MCF 10A (cell line): ENCODE data around the gene ZBTB49. TPM values are rescaled to one million over a fixed set of nuclear protein-coding genes. Genes with fewer than 3 reads are reported as not detected.

Source experiments
- BruUV-seq: library from RNA; stranded (reverse); fragments of 400-500 nt; replicated peaks from 2 replicates; lab custom pipeline; 2021; lab: Mats Ljungman, UMichigan
- CTCF ChIA-PET: fragments of 300-600 bp; sonication (Branson Sonifier 250); formaldehyde crosslinking; extraction: SDS; loops from one replicate; lab custom pipeline; 2021; ENCODE audit warnings: antibody characterized with exemption, inconsistent platforms; lab: Yijun Ruan, JAX
- POLR2A ChIA-PET: fragments of 300-600, 350-650 bp; sonication (Branson Sonifier 250); formaldehyde crosslinking; extraction: SDS; loops from one replicate; lab custom pipeline; 2020; ENCODE audit warnings: antibody characterized with exemption, inconsistent platforms; lab: Yijun Ruan, JAX
- DNase-seq: peaks from one replicate; pipeline ENCODE4 v3.0.0-alpha.2; 2018; ENCODE audit not compliant: unreplicated experiment
- H3K27ac Mint-ChIP-seq: one replicate; pipeline ENCODE4 v1.8.0; 2022; ENCODE audit warnings: mild to moderate bottlenecking, low read depth, mixed read lengths; ENCODE audit not compliant: unreplicated experiment
- H3K27me3 Mint-ChIP-seq: one replicate; pipeline ENCODE4 v1.8.0; 2022; ENCODE audit warnings: mixed read lengths; ENCODE audit not compliant: insufficient read depth, unreplicated experiment
- H3K36me3 Mint-ChIP-seq: one replicate; pipeline ENCODE4 v1.8.0; 2022; ENCODE audit warnings: mild to moderate bottlenecking, moderate library complexity, mixed read lengths; ENCODE audit not compliant: insufficient read depth, unreplicated experiment
- H3K4me1 Mint-ChIP-seq: one replicate; pipeline ENCODE4 v1.8.0; 2022; ENCODE audit warnings: mixed read lengths; ENCODE audit not compliant: insufficient read depth, unreplicated experiment
- H3K4me3 Mint-ChIP-seq: one replicate; pipeline ENCODE4 v1.8.0; 2022; ENCODE audit warnings: mild to moderate bottlenecking, moderate library complexity, mixed read lengths; ENCODE audit not compliant: unreplicated experiment
- H3K9me3 Mint-ChIP-seq: one replicate; pipeline ENCODE4 v1.8.0; 2022; ENCODE audit warnings: mixed read lengths; ENCODE audit not compliant: unreplicated experiment
- intact Hi-C: fragments of 100-400 bp; cut with micrococcal nuclease; formaldehyde crosslinking; loops from 2 replicates; pipeline ENCODE4 v1.14.1; 2022
- total RNA-seq: library from RNA; stranded (reverse); gene quantifications from 2 replicates; pipeline ENCODE4 v1.2.3, GENCODE V29; 2022
- TF ChIP-seq, protein P1 (sequence below): fragments of 200-600 bp; IDR thresholded peaks from one replicate; pipeline ENCODE4 v1.8.0; 2022; ENCODE audit warnings: antibody characterized with exemption, mild to moderate bottlenecking; ENCODE audit not compliant: unreplicated experiment

ZBTB49 gene
- total RNA-seq, 1 experiment from 2014 or later = 5.9 TPM

DNA sequence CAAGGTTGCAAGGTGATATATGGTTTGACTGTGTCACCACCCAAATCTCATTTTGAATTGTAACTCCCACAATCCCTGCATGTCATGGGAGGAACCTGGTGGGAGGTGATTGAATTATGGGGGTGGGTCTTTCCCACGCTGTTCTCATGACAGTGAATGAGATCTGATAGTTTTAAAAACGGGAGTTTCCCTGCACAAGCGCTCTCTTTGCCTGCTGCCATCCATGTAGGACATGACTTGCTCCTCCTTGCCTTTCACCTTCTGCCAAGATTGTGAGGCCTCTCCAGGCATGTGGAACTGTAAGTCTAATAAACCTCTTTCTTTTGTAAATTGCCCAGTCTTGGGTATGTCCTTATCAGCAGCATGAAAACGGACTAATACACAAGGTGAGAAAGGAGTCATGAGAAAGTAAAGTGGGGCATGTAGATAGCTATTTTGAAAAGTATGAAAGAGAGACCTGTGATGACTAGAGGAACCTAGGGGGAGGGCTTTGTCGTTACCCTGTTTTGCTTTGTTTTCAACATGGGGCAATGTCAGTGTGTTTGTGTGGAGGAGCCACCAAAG is 6.3 kb downstream of the ZBTB49 start:
- Mint-ChIP-seq H3K27ac (no peak overlapping the region), H3K4me3 (no peak overlapping the region), H3K36me3 (peaks cover 10% of the 10 kb centered on the region), H3K4me1 (peaks cover 11% of the 10 kb centered on the region), H3K27me3 (no peaks in the 10 kb centered on the region), H3K9me3 (no peaks in the 10 kb centered on the region)
- no TSS peak for BruUV-seq
- CTCF ChIA-PET = interaction anchor here (0.8 kb wide), 1 partner anchor 67 kb away, joined by 4 read pairs; no protein-coding TSS in a partner anchor
- TF ChIP-seq, protein P1, sequence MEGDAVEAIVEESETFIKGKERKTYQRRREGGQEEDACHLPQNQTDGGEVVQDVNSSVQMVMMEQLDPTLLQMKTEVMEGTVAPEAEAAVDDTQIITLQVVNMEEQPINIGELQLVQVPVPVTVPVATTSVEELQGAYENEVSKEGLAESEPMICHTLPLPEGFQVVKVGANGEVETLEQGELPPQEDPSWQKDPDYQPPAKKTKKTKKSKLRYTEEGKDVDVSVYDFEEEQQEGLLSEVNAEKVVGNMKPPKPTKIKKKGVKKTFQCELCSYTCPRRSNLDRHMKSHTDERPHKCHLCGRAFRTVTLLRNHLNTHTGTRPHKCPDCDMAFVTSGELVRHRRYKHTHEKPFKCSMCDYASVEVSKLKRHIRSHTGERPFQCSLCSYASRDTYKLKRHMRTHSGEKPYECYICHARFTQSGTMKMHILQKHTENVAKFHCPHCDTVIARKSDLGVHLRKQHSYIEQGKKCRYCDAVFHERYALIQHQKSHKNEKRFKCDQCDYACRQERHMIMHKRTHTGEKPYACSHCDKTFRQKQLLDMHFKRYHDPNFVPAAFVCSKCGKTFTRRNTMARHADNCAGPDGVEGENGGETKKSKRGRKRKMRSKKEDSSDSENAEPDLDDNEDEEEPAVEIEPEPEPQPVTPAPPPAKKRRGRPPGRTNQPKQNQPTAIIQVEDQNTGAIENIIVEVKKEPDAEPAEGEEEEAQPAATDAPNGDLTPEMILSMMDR = no peak
- DNase-seq = no peak
- intact Hi-C loops = no loop called here
- POLR2A ChIA-PET = no interaction called here

DNA sequence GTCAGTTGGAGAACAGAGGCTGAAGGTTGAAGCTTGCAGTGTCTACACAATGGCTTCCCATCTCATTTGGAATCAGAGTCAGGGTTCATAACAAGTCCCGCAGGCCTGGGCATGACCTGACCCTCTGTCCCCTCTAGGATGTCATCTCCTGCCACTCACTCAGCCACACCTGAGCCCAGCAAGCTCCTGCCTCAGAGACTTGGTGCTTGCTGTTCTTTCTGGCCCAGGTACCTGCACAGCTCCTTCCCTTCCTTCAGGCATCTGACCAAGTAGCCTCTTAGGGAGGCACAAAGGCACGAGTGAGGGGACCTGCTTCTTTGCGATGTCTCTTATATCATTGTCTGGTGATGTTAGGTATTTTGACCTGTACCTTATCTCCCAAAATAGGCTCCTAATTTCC is 9.0 kb downstream of the ZBTB49 start:
- H3K4me1 Mint-ChIP-seq = no peaks in the 10 kb centered on the region
- H3K27me3 Mint-ChIP-seq = no peaks in the 10 kb centered on the region
- CTCF ChIA-PET = interaction anchor here (0.8 to 1.0 kb wide), 4 partner anchors 12 to 47 kb away, joined by 3 read pairs; no protein-coding TSS in a partner anchor

DNA sequence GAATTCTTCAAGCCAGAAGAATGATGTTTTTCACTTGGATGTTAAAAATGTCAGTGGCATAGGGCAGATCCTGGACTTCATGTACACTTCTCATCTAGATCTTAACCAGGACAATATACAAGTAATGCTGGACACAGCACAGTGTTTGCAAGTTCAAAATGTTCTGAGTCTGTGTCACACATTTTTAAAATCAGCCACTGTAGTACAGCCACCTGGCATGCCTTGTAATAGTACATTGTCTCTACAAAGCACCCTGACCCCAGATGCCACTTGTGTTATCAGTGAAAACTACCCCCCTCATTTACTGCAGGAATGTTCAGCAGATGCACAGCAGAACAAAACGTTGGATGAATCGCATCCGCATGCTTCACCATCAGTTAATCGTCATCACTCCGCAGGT is 11.9 kb downstream of the ZBTB49 start:
- no TSS peak for BruUV-seq
- no peaks in the 10 kb centered on the region for H3K4me1 Mint-ChIP-seq
- peaks cover 50% of the 10 kb centered on the region for H3K36me3 Mint-ChIP-seq
- no peak overlapping the region for H3K27ac Mint-ChIP-seq
- H3K9me3 Mint-ChIP-seq = no peaks in the 10 kb centered on the region
- intact Hi-C loops = no loop called here
- ChIA-PET CTCF (no interaction called here), POLR2A (interaction anchor here (2.6 kb wide), 1 partner anchor 12 kb away, joined by 9 read pairs; the partner anchor contains the start of genes LYAR and ZBTB49)
- H3K27me3 Mint-ChIP-seq = no peaks in the 10 kb centered on the region
- no peak overlapping the region for H3K4me3 Mint-ChIP-seq
- DNase-seq = no peak
- TF ChIP-seq, protein P1 = no peak

More for the DNA sequence above, 9.0 kb downstream of the ZBTB49 start:
- Mint-ChIP-seq H3K36me3 (peaks cover 30% of the 10 kb centered on the region), H3K27ac (no peak overlapping the region), H3K4me3 (no peak overlapping the region), H3K9me3 (no peaks in the 10 kb centered on the region)
- BruUV-seq = no TSS peak
- POLR2A ChIA-PET = interaction anchor here (1.5 kb wide), 1 partner anchor 9 kb away, joined by 7 read pairs; the partner anchor contains the start of genes LYAR and ZBTB49
- no peak for DNase-seq
- TF ChIP-seq, protein P1 = no peak
- intact Hi-C loops = no loop called here

DNA sequence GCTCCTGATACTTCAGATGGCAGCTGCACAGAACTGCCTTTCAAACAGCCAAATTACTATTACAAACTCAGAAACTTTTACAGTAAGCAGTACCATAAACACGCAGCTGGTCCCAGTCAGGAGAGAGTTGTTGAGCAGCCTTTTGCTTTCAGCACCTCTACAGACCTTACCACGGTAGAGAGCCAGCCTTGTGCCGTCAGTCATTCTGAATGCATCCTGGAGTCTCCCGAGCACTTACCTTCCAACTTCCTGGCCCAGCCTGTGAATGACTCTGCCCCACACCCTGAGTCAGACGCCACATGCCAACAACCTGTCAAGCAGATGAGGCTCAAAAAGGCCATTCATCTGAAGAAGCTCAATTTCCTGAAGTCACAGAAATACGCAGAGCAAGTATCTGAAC is 12.4 kb downstream of the ZBTB49 start:
- no peaks in the 10 kb centered on the region for H3K27me3 Mint-ChIP-seq
- ChIA-PET CTCF (interaction anchor here (1.2 kb wide), 1 partner anchor 9 kb away, joined by 3 read pairs; no protein-coding TSS in a partner anchor), POLR2A (interaction anchor here (2.6 kb wide), 1 partner anchor 12 kb away, joined by 9 read pairs; the partner anchor contains the start of genes LYAR and ZBTB49)
- no peak for DNase-seq
- TF ChIP-seq, protein P1 = no peak
- no peak overlapping the region for H3K4me3 Mint-ChIP-seq
- no peaks in the 10 kb centered on the region for H3K9me3 Mint-ChIP-seq
- intact Hi-C loops = no loop called here
- H3K36me3 Mint-ChIP-seq = peaks cover 54% of the 10 kb centered on the region
- BruUV-seq = no TSS peak
- H3K4me1 Mint-ChIP-seq = no peaks in the 10 kb centered on the region
- H3K27ac Mint-ChIP-seq = no peak overlapping the region
